ENCODE measurements around the gene ELL2. TPM values are rescaled to one million over a fixed set of nuclear protein-coding genes. Genes with fewer than 3 reads are reported as not detected.

Gene ELL2
- total RNA-seq (27.0 and 31.6 TPM in 2 replicates), polyA plus RNA-seq (7.2 and 18.0 TPM in 2 replicates), polyA minus RNA-seq (20.3 and 89.4 TPM in 2 replicates)
- 17.1 TPM for total RNA-seq (2013)

- DNase-seq = peak; percentile 99
- WGBS (ENCODE audit: insufficient coverage) = under 1% methylated on average over 53 of the region's 63 CpGs
- H3K27ac Mint-ChIP-seq = peak within 1 kb of the TSS; percentile 97
These were observed at the start of gene ELL2 for GRCh38 chr5:95961617-95962474. ELL2 (minus strand) TSS chr5:95961851; CDS start chr5:95961721, 130 bp downstream.

More at GRCh38 chr5:95961617-95962474, at the start of gene ELL2:
- no peaks in the 10 kb centered on the region for H3K9me3 Mint-ChIP-seq (ENCODE audit: insufficient read depth)
- CTCF ChIA-PET = interaction anchor here (1.0 to 3.0 kb wide), 6 partner anchors 9 to 375 kb away, joined by 3 to 13 read pairs (median 3); no protein-coding TSS in a partner anchor
- intact Hi-C loops (cut with micrococcal nuclease) = loop anchor here (1.0 to 5.0 kb wide), 11 partner anchors 100 to 1221 kb away; partner anchors contain the start of genes ARSK, CAST, GLRX and GPR150
- POLR2A ChIA-PET = interaction anchor here (0.6 kb wide), 2 partner anchors 31 to 121 kb away, joined by 3 to 5 read pairs; no protein-coding TSS in a partner anchor
- H2AFZ ChIP-seq (ENCODE audit: insufficient read depth, low read depth, low read length, poor library complexity, severe bottlenecking) = peak within 1 kb of the TSS; percentile 78
- peaks cover 2% of the 10 kb centered on the region for H3K27me3 Mint-ChIP-seq
- peak within 1 kb of the TSS; percentile 98 for H3K9ac ChIP-seq (ENCODE audit: low read length)
- no peaks in the 10 kb centered on the region for H3K36me3 ChIP-seq (replicated peaks in 1 of 2; ENCODE audit: control extremely low read depth in 1 of 2, control insufficient read depth in 1 of 2, extremely low read depth in 1 of 2, insufficient read depth in 2 of 2, low read length in 1 of 2)
- peak within 1 kb of the TSS; percentile 99 for H3K4me3 Mint-ChIP-seq
- peaks cover 21 to 36% of the 10 kb centered on the region in 2 donors for H3K4me1 ChIP-seq (ENCODE audit: control insufficient read depth in 2 of 2, insufficient read depth in 2 of 2, low read length in 2 of 2)
- H4K20me1 ChIP-seq (ENCODE audit: control insufficient read depth, insufficient read depth, low read length, poor library complexity, severe bottlenecking) = peaks cover 22% of the 10 kb centered on the region
- TF ChIP-seq EZH2 (IDR thresholded peaks at IDR 0.05; ENCODE audit: borderline replicate concordance, insufficient read depth, low read depth, low read length, poor library complexity, severe bottlenecking) = no peak
- TF ChIP-seq, protein P1, sequence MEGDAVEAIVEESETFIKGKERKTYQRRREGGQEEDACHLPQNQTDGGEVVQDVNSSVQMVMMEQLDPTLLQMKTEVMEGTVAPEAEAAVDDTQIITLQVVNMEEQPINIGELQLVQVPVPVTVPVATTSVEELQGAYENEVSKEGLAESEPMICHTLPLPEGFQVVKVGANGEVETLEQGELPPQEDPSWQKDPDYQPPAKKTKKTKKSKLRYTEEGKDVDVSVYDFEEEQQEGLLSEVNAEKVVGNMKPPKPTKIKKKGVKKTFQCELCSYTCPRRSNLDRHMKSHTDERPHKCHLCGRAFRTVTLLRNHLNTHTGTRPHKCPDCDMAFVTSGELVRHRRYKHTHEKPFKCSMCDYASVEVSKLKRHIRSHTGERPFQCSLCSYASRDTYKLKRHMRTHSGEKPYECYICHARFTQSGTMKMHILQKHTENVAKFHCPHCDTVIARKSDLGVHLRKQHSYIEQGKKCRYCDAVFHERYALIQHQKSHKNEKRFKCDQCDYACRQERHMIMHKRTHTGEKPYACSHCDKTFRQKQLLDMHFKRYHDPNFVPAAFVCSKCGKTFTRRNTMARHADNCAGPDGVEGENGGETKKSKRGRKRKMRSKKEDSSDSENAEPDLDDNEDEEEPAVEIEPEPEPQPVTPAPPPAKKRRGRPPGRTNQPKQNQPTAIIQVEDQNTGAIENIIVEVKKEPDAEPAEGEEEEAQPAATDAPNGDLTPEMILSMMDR (IDR thresholded peaks at IDR 0.05) = no peak
- H3K27me3 ChIP-seq (replicated peaks in 1 of 4; ENCODE audit: control extremely low read depth in 1 of 4, control insufficient read depth in 3 of 4, insufficient read depth in 4 of 4, low read length in 3 of 4) = no peaks in the 10 kb centered on the region
- peak within 1 kb of the TSS; percentile 91 to 98 (median 92) for H3K4me3 ChIP-seq (ENCODE audit: control extremely low read depth in 1 of 5, extremely low read depth in 1 of 5, insufficient read depth in 1 of 5, low read depth in 2 of 5, low read length in 4 of 5)
- H3K9me3 ChIP-seq (ENCODE audit: control extremely low read depth in 1 of 3, control insufficient read depth in 2 of 3, insufficient read depth in 1 of 3, low read length in 2 of 3) = no peaks in the 10 kb centered on the region
- H3K4me2 ChIP-seq (replicated peaks; ENCODE audit: low read depth, low read length, poor library complexity, severe bottlenecking) = peak within 1 kb of the TSS; percentile 90
- H3K79me2 ChIP-seq (ENCODE audit: control insufficient read depth, insufficient read depth, low read length) = peaks cover 36% of the 10 kb centered on the region
- peak within 1 kb of the TSS; percentile 92 to 99 for H3K27ac ChIP-seq (ENCODE audit: low read length in 2 of 2)
- peak; percentile 81 for ATAC-seq (ENCODE audit: low read depth)
- H3K4me1 Mint-ChIP-seq = peaks cover 47% of the 10 kb centered on the region
